Thyroid gland (tissue), 4 donors: ENCODE data around the gene POGLUT3. TPM values are rescaled to one million over a fixed set of nuclear protein-coding genes. Genes with fewer than 3 reads are reported as not detected.

Experiments used
- DNase-seq, 2 donors: peaks; one replicate each; pipeline ENCODE4 v3.0.0-alpha.2; 2019
- H3K27ac ChIP-seq, 3 donors: fragments of 200-600 bp; sonication (generic); 1 replicate in 2 of 3; 2 replicates in 1 of 3; pipeline ENCODE4 v1.5.1; 2016 to 2019; ENCODE audit warnings: mild to moderate bottlenecking in 1 of 3, moderate library complexity in 1 of 3
- H3K27me3 ChIP-seq: fragments of 200-600 bp; sonication (generic); one replicate; pipeline ENCODE4 v1.5.1; 2019
- H3K36me3 ChIP-seq, 2 donors: fragments of 200-600 bp; sonication (generic); one replicate each; pipeline ENCODE4 v1.5.1; 2016 to 2019
- H3K4me1 ChIP-seq, 2 donors: fragments of 200-600 bp; sonication (generic); one replicate each; pipeline ENCODE4 v1.5.1; 2017 to 2019
- H3K4me3 ChIP-seq, 3 donors: fragments of 200-600 bp; sonication (generic); replicated peaks in 1 of 3; 1 replicate in 2 of 3; 2 replicates in 1 of 3; pipeline ENCODE4 v1.5.1; 2016; ENCODE audit warnings: mild to moderate bottlenecking in 1 of 3
- H3K9me3 ChIP-seq: fragments of 200-600 bp; sonication (generic); one replicate; pipeline ENCODE4 v1.5.1; 2017
- POLR2A ChIP-seq, 2 donors: fragments of 450-650 bp; IDR thresholded peaks; one replicate each; pipeline ENCODE4 v1.6.1; 2017; ENCODE audit warnings: antibody characterized with exemption in 2 of 2, mild to moderate bottlenecking in 2 of 2, moderate library complexity in 1 of 2
- WGBS, 2 donors: methylation state at CpG; one replicate each; pipeline ENCODE4 v1.1.5; 2017; 5-methylcytosine and 5-hydroxymethylcytosine counted together
- intact Hi-C: fragments of 100-400 bp; cut with DNase I; formaldehyde crosslinking; loops from one replicate; pipeline ENCODE4 v1.15.1; 2023
- total RNA-seq, 4 donors: library from RNA; depleted of rRNA; stranded (reverse); fragments of >200 nt; gene quantifications; one replicate each; pipeline ENCODE4 v1.2.3, GENCODE V29; 2016
- TF ChIP-seq, protein P1 (sequence below), 6 experiments: fragments of 200-600 bp in 3 of 6; fragments of 450-650 bp in 3 of 6; sonication (generic) in 3 of 6; IDR thresholded peaks; one replicate each; pipeline ENCODE4 v1.5.1; 2016 to 2019; ENCODE audit warnings: antibody characterized with exemption in 6 of 6, mild to moderate bottlenecking in 2 of 6, inconsistent platforms in 1 of 6, moderate library complexity in 1 of 6

The POGLUT3 gene, protein sequence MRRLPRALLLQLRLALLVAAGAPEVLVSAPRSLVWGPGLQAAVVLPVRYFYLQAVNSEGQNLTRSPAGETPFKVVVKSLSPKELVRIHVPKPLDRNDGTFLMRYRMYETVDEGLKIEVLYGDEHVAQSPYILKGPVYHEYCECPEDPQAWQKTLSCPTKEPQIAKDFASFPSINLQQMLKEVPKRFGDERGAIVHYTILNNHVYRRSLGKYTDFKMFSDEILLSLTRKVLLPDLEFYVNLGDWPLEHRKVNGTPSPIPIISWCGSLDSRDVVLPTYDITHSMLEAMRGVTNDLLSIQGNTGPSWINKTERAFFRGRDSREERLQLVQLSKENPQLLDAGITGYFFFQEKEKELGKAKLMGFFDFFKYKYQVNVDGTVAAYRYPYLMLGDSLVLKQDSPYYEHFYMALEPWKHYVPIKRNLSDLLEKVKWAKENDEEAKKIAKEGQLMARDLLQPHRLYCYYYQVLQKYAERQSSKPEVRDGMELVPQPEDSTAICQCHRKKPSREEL
- total RNA-seq: 10 to 100 TPM; 12.9 to 22.3 (median 18.9) TPM

DNA sequence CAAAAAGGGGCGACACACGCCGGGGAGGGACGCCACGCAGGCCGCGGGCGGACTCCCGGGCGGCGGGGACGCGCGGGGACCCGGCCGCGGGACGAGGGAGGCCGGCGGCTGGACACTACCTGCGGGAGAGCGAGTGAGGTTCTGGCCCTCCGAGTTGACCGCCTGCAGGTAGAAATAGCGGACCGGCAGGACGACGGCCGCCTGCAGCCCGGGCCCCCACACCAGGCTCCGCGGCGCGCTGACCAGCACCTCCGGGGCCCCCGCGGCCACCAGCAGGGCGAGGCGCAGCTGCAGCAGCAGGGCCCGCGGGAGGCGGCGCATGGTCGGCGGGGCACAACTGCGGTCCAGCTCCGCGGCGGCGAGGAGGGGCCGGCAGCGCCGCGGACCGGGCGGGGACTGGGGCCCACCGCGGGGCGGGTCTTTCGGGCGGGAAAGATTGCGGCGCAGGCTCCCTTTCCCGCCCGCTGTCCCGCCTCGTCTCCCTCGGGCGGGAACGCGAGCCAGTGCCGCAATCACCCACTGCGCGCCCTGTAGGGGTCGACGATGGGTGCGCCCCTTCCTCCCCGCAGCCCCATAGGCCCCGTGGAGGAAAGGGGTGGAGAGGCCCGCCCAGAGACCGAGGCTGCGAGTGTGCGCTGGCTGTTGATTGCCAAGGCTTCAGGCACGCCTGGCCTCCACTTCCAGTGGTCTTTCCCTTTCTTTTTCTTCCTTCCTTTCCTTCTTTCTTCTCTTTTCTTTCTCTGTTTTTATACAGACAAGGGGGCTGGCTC is at the start of gene POGLUT3:
Gene POGLUT3 (minus strand): TSS at position 339 of the 770 bp plus-strand sequence. CDS start 18 bp downstream, at position 321.
- H3K27me3 ChIP-seq: no peaks in the 10 kb centered on the region
- H3K4me3 ChIP-seq: peak within 1 kb of the TSS; percentile 38 to 68 (median 61)
- H3K27ac ChIP-seq: peak within 1 kb of the TSS; percentile 80 to 96 (median 95)
- peaks cover 4 to 8% of the 10 kb centered on the region in 2 donors for H3K4me1 ChIP-seq
- no peaks in the 10 kb centered on the region for H3K36me3 ChIP-seq
- DNase-seq: peak; percentile 61 to 62
- TF ChIP-seq POLR2A (IDR thresholded peaks at IDR 0.05): no peak
- TF ChIP-seq, protein P1, sequence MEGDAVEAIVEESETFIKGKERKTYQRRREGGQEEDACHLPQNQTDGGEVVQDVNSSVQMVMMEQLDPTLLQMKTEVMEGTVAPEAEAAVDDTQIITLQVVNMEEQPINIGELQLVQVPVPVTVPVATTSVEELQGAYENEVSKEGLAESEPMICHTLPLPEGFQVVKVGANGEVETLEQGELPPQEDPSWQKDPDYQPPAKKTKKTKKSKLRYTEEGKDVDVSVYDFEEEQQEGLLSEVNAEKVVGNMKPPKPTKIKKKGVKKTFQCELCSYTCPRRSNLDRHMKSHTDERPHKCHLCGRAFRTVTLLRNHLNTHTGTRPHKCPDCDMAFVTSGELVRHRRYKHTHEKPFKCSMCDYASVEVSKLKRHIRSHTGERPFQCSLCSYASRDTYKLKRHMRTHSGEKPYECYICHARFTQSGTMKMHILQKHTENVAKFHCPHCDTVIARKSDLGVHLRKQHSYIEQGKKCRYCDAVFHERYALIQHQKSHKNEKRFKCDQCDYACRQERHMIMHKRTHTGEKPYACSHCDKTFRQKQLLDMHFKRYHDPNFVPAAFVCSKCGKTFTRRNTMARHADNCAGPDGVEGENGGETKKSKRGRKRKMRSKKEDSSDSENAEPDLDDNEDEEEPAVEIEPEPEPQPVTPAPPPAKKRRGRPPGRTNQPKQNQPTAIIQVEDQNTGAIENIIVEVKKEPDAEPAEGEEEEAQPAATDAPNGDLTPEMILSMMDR (IDR thresholded peaks at IDR 0.05): no peak
- no peaks in the 10 kb centered on the region for H3K9me3 ChIP-seq
- intact Hi-C loops: no loop called here
- WGBS, 2 donors: 1 to 2% methylated on average over 25 to 41 of the region's 84 CpGs

DNA sequence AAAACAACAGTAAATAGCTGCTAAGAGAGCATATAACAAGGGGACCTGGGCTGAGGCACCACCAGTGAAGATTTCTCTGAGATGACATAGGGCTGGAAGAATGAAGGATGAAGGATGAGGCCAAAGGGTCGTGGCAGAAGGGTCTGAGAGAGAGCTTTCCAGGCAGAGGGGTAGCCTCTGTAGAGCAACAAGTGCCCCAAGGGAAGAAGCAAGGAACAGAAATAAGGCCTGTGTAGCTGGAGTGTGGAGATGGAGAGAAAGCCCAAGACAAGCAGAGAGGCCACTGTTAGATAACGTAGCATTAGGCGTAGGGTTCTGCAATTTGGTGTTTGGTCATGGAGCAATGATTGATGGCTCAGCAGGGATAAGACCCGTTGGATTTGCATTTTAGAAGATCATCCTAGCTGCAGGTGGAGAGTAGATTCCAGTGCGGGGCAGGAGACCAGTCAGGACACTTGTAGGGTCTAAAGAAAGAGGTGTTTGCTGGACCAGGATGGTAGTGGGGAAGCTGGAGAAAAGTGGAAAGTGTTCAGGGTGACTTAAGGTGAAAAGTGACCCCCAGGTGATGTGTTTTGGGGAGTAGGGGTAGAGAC is 47.8 kb upstream of the POGLUT3 start:
- H3K4me1 ChIP-seq: peaks cover 3 to 9% of the 10 kb centered on the region in 2 donors
- H3K27ac ChIP-seq: no peak overlapping the region
- intact Hi-C loops: no loop called here
- no peaks in the 10 kb centered on the region for H3K27me3 ChIP-seq
- DNase-seq: no peak
- no peaks in the 10 kb centered on the region for H3K36me3 ChIP-seq
- no peaks in the 10 kb centered on the region for H3K9me3 ChIP-seq
- WGBS, 2 donors: 72 to 85% methylated on average over 5 of the region's 5 CpGs
- H3K4me3 ChIP-seq: no peak overlapping the region
- TF ChIP-seq, protein P1 (IDR thresholded peaks at IDR 0.05): no peak
- no peak for TF ChIP-seq POLR2A (IDR thresholded peaks at IDR 0.05)

DNA sequence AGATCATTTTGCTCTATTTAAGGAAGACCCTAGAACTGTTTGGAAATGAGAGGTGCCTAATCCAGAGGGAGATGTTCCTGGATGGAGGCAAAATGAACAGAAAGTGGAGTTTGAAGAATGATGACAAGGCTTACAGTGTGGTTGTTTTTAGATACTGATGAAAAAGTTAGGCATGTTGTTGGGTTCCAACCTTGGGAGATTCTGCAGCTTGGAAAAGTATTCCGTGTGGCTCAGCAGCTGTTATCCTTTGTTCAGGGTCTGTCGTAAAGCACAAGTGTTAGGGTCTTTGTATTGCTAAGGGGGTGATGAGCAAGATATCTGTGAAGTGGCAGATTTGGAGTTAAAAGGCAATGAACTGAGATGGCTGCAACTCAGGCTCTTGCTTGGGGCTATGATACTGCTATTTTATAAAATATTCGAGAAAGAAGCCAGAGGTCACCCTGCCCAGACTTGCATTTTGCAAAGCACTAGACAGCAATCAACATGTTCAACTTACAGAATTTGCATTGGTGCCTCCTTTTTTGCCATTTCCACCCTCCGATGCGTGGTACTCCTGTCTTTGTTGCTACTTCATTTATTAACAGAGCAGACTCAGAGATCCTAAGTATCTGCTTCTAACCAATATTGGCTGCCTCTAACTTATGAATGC is 45.3 kb upstream of the POGLUT3 start:
- Histone ChIP-seq H3K4me1 (peaks cover 3 to 14% of the 10 kb centered on the region in 2 donors), H3K27me3 (no peaks in the 10 kb centered on the region), H3K36me3 (no peaks in the 10 kb centered on the region), H3K27ac (no peak overlapping the region), H3K4me3 (no peak overlapping the region), H3K9me3 (no peaks in the 10 kb centered on the region)
- intact Hi-C loops: no loop called here
- DNase-seq: no peak
- 88 to 92% methylated on average over 5 of the region's 5 CpGs for WGBS, 2 donors
- TF ChIP-seq, protein P1 (IDR thresholded peaks at IDR 0.05): no peak
- TF ChIP-seq POLR2A (IDR thresholded peaks at IDR 0.05): no peak

DNA sequence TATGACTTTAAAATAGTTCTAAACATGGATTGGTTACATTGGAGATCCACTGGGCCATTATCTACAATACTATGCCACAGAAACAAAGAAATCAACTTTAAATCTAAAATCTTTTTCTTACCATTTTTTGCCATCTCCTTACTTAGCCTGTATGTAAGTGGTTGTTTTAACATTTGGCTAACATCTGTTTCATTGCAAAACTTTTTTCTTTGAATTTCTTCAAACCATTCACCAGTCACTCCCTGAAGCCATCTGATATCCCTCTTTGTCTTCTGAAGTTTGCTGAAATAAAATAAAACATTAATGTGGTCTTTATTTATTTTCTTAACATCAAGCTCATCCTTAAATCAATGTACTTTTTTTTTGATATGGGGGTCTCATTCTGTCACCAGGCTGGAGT is 43.3 kb upstream of the POGLUT3 start:
- no peak overlapping the region for H3K27ac ChIP-seq
- peaks cover 3 to 14% of the 10 kb centered on the region in 2 donors for H3K4me1 ChIP-seq
- DNase-seq: no peak
- no peak overlapping the region for H3K4me3 ChIP-seq
- intact Hi-C loops: no loop called here
- no peaks in the 10 kb centered on the region for H3K9me3 ChIP-seq
- TF ChIP-seq POLR2A (IDR thresholded peaks at IDR 0.05): no peak
- TF ChIP-seq, protein P1 (IDR thresholded peaks at IDR 0.05): no peak
- no peaks in the 10 kb centered on the region for H3K27me3 ChIP-seq
- no peaks in the 10 kb centered on the region for H3K36me3 ChIP-seq
